Keratinocyte (primary cell): ENCODE measurements around the gene SMAD6. TPM values are rescaled to one million over a fixed set of nuclear protein-coding genes. Genes with fewer than 3 reads are reported as not detected.

Experiments used
- DNase-seq: peaks from one replicate; pipeline ENCODE4 v3.0.0-alpha.2; 2011; ENCODE audit warnings: low read depth, missing footprints, low spot score
- FAIRE-seq: peaks from 2 replicates; lab custom pipeline; 2011; peaks lifted over from hg19 to GRCh38; lab: Jason Lieb, UNC
- H2AFZ ChIP-seq: 2 replicates; pipeline ENCODE4 v1.6.0; 2012; ENCODE audit warnings: low read length, control low read depth, inconsistent platforms; ENCODE audit not compliant: control insufficient read depth
- H3K27ac ChIP-seq: 2 replicates; pipeline ENCODE4 v1.5.1; 2011; ENCODE audit warnings: low read length; ENCODE audit not compliant: control insufficient read depth, insufficient read depth
- H3K27me3 ChIP-seq: 3 replicates; pipeline ENCODE4 v1.6.0; 2011; ENCODE audit warnings: low read length; ENCODE audit not compliant: control insufficient read depth, insufficient read depth; ENCODE audit errors: extremely low read depth
- H3K36me3 ChIP-seq, 2 experiments: 2 replicates in 1 of 2; 3 replicates in 1 of 2; pipeline ENCODE4 v1.5.1; 2011; ENCODE audit warnings: low read length in 2 of 2, mild to moderate bottlenecking in 1 of 2; ENCODE audit not compliant: control insufficient read depth in 2 of 2, insufficient read depth in 2 of 2; ENCODE audit errors: extremely low read depth in 1 of 2
- H3K4me1 ChIP-seq: 3 replicates; pipeline ENCODE4 v1.5.1; 2011; ENCODE audit warnings: low read length; ENCODE audit not compliant: control insufficient read depth, insufficient read depth; ENCODE audit errors: extremely low read depth
- H3K4me2 ChIP-seq: 3 replicates; pipeline ENCODE4 v1.6.0; 2011; ENCODE audit warnings: low read depth, low read length; ENCODE audit not compliant: control insufficient read depth, insufficient read depth; ENCODE audit errors: extremely low read depth
- H3K4me3 ChIP-seq, 3 experiments: fragments of 200-600 bp in 1 of 3; sonication (generic) in 1 of 3; 2 replicates in 2 of 3; 3 replicates in 1 of 3; pipeline ENCODE4 v1.5.1; 2011 to 2016; ENCODE audit warnings: low read length in 3 of 3, mild to moderate bottlenecking in 3 of 3, control low read depth in 2 of 3, inconsistent platforms in 1 of 3, low read depth in 1 of 3, mixed read lengths in 1 of 3, mixed run types in 1 of 3, moderate library complexity in 1 of 3; ENCODE audit not compliant: control insufficient read depth in 2 of 3, insufficient read depth in 2 of 3; ENCODE audit errors: extremely low read depth in 1 of 3
- H3K79me2 ChIP-seq: 2 replicates; pipeline ENCODE4 v1.6.0; 2012; ENCODE audit warnings: low read length; ENCODE audit not compliant: control insufficient read depth, insufficient read depth
- H3K9ac ChIP-seq: 3 replicates; pipeline ENCODE4 v1.6.0; 2011; ENCODE audit warnings: low read length; ENCODE audit not compliant: control insufficient read depth, insufficient read depth; ENCODE audit errors: extremely low read depth
- H3K9me1 ChIP-seq: 3 replicates; pipeline ENCODE4 v1.6.0; 2011; ENCODE audit warnings: low read length; ENCODE audit not compliant: control insufficient read depth, insufficient read depth; ENCODE audit errors: extremely low read depth
- H3K9me3 ChIP-seq: 2 replicates; pipeline ENCODE4 v1.5.1; 2012; ENCODE audit warnings: low read depth, low read length; ENCODE audit not compliant: control insufficient read depth
- H4K20me1 ChIP-seq: 3 replicates; pipeline ENCODE4 v1.6.0; 2011; ENCODE audit warnings: low read length; ENCODE audit not compliant: control insufficient read depth, insufficient read depth; ENCODE audit errors: extremely low read depth
- EZH2 ChIP-seq: IDR thresholded peaks from one replicate; pipeline ENCODE4 v1.6.1; 2012; ENCODE audit warnings: inconsistent platforms, mild to moderate bottlenecking, low read length, moderate library complexity
- dilution Hi-C: fragments of 300-500 bp; cut with MboI; formaldehyde crosslinking; loops from one replicate; pipeline ENCODE4 v1.7.0; 2020; ENCODE audit warnings: low sequenced_read_pairs; ENCODE audit not compliant: extremely low pct_ligation_motif_present
- polyA plus RNA-seq, 5 experiments: library from polyadenylated mRNA; depleted of rRNA in 3 of 5; stranded (reverse) in 3 of 5; stranded (forward) in 1 of 5; unstranded in 1 of 5; fragments of >200 nt; gene quantifications; 1 replicate in 1 of 5; 2 replicates in 3 of 5; 3 replicates in 1 of 5; pipeline versions ENCODE4 v1.2.1 to v1.2.3, GENCODE V29; 2011 to 2012; ENCODE audit warnings: missing spikeins in 2 of 5, low read depth in 1 of 5, low replicate concordance in 1 of 5
- TF ChIP-seq, protein P1 (sequence below), 3 experiments: IDR thresholded peaks in 1 of 3; conservative IDR thresholded peaks in 1 of 3; optimal IDR thresholded peaks in 1 of 3; 2 replicates in 2 of 3; 3 replicates in 1 of 3; pipeline versions ENCODE3 to v1.5.1; 2011; ENCODE audit warnings: low read length in 3 of 3, mild to moderate bottlenecking in 3 of 3, moderate library complexity in 2 of 3, control low read depth in 1 of 3, inconsistent platforms in 1 of 3; ENCODE audit not compliant: insufficient read depth in 2 of 3; ENCODE audit errors: extremely low read depth in 1 of 3

The SMAD6 gene
- polyA plus RNA-seq, 1 donor (not counting 4 experiments of a cell fraction or from before 2014, with no cell fraction given), result 0.03 TPM

DNA sequence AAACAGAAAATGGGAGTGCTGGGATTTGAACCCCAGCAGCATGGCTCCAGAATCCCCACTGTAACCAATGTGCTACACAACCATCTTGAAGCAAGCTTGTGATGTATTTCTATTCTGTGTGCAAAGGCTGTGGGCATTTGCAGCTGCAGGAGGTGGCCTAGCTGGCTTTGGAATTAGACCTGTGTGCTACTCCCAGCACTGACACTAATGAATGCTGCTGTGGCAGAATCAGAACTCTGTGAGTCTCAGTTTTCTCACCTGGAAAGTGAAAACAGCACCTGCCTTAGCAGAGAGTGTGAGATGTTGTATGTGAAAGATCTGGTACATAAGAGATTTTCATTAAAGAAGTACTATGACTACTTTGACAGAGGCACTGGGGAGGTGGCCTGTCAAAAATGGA is 21.5 kb upstream of the SMAD6 start:
- H3K4me3 ChIP-seq, result no peak overlapping the region
- FAIRE-seq (no peak), DNase-seq (no peak)
- no peaks in the 10 kb centered on the region for H3K27me3 ChIP-seq
- no peak overlapping the region for H3K4me2 ChIP-seq
- no peak overlapping the region for H3K27ac ChIP-seq
- H3K36me3 ChIP-seq, result no peaks in the 10 kb centered on the region
- H3K9me3 ChIP-seq, result peaks cover 4% of the 10 kb centered on the region
- H3K9me1 ChIP-seq, result no peaks in the 10 kb centered on the region
- TF ChIP-seq, protein P1, sequence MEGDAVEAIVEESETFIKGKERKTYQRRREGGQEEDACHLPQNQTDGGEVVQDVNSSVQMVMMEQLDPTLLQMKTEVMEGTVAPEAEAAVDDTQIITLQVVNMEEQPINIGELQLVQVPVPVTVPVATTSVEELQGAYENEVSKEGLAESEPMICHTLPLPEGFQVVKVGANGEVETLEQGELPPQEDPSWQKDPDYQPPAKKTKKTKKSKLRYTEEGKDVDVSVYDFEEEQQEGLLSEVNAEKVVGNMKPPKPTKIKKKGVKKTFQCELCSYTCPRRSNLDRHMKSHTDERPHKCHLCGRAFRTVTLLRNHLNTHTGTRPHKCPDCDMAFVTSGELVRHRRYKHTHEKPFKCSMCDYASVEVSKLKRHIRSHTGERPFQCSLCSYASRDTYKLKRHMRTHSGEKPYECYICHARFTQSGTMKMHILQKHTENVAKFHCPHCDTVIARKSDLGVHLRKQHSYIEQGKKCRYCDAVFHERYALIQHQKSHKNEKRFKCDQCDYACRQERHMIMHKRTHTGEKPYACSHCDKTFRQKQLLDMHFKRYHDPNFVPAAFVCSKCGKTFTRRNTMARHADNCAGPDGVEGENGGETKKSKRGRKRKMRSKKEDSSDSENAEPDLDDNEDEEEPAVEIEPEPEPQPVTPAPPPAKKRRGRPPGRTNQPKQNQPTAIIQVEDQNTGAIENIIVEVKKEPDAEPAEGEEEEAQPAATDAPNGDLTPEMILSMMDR (optimal IDR thresholded peaks at IDR 0.05 in 1 of 3, IDR thresholded peaks at IDR 0.05 in 1 of 3, conservative IDR thresholded peaks at IDR 0.05 in 1 of 3; ENCODE audit: extremely low read depth in 1 of 3, insufficient read depth in 2 of 3, low read length in 3 of 3), result no peak
- no peak for TF ChIP-seq EZH2
- H3K4me1 ChIP-seq, result no peaks in the 10 kb centered on the region
- dilution Hi-C loops, result no loop called here
- no peaks in the 10 kb centered on the region for H3K79me2 ChIP-seq
- no peaks in the 10 kb centered on the region for H4K20me1 ChIP-seq
- H3K9ac ChIP-seq, result no peak overlapping the region
- H2AFZ ChIP-seq, result no peak overlapping the region

DNA sequence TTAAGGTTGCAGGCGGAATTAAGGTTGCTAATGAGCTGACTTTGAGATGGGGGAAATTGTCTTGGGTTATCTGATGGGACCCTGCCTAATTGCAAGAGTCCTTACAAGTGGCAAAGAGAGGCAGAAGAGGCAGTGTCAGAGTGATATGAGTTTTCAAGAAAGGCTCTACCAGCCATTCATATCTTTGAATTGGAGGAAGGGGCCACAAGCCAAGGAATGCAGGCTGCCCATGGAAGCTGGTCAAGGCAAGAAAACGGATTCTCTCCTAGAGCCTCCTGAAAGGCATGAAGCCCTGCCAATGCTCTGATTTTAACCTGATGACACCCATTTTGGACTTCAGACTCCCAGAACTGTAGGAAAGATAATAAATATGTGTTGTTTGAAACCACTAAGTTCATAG is 20.6 kb upstream of the SMAD6 start:
- H3K36me3 ChIP-seq, result no peaks in the 10 kb centered on the region
- no peaks in the 10 kb centered on the region for H3K27me3 ChIP-seq
- peaks cover 4% of the 10 kb centered on the region for H3K9me3 ChIP-seq
- TF ChIP-seq, protein P1 (optimal IDR thresholded peaks at IDR 0.05 in 1 of 3, IDR thresholded peaks at IDR 0.05 in 1 of 3, conservative IDR thresholded peaks at IDR 0.05 in 1 of 3; ENCODE audit: extremely low read depth in 1 of 3, insufficient read depth in 2 of 3, low read length in 3 of 3), result no peak
- TF ChIP-seq EZH2, result no peak
- no peak overlapping the region for H3K4me3 ChIP-seq
- H3K9ac ChIP-seq, result no peak overlapping the region
- FAIRE-seq (no peak), DNase-seq (no peak)
- H3K4me1 ChIP-seq, result no peaks in the 10 kb centered on the region
- H2AFZ ChIP-seq, result no peak overlapping the region
- H3K9me1 ChIP-seq, result no peaks in the 10 kb centered on the region
- H3K4me2 ChIP-seq, result no peak overlapping the region
- no peak overlapping the region for H3K27ac ChIP-seq
- dilution Hi-C loops, result no loop called here
- no peaks in the 10 kb centered on the region for H4K20me1 ChIP-seq
- H3K79me2 ChIP-seq, result no peaks in the 10 kb centered on the region
